Ovary (tissue), 3 donors: ENCODE measurements around the gene SLC27A5.

Source experiments
- CTCF ChIP-seq, 3 donors: fragments of 450-650 bp in 2 of 3; fragments of 200-600 bp in 1 of 3; IDR thresholded peaks; one replicate each; pipeline versions ENCODE4 v1.5.1 to v1.8.0; 2016 to 2022; ENCODE audit warnings: antibody characterized with exemption in 3 of 3, mild to moderate bottlenecking in 1 of 3
- EP300 ChIP-seq: sonication (generic); formaldehyde crosslinking; IDR thresholded peaks from one replicate; pipeline ENCODE4 v1.6.1; 2017; ENCODE audit warnings: antibody characterized with exemption
- POLR2A ChIP-seq: fragments of 450-650 bp; IDR thresholded peaks from one replicate; pipeline ENCODE4 v1.6.1; 2017; ENCODE audit warnings: antibody characterized with exemption, mild to moderate bottlenecking, moderate library complexity
- donor health status: DM: no; HTN: no; CAD: no.

- TF ChIP-seq CTCF (IDR thresholded peaks at IDR 0.05) = no peak
- no peak for TF ChIP-seq EP300
- no peak for TF ChIP-seq POLR2A
Measured at GRCh38 chr19:58515259-58515658, 3.5 kb upstream of the SLC27A5 start.
